ENCODE data around the gene OLAH. TPM values are rescaled to one million over a fixed set of nuclear protein-coding genes. Genes with fewer than 3 reads are reported as not detected.

OLAH gene
- total RNA-seq, 1 donor: not detected

- DNase-seq (ENCODE audit: low read depth in 2 of 3, low spot score in 2 of 3): no peak
Measured at GRCh38 chr10:15122477-15123030, 78.8 kb downstream of the OLAH start.

Other genes starting within 250 kb of the OLAH start
- gene CDNF, start 205.9 kb upstream of the OLAH start, total RNA-seq: 0.54 TPM
- gene HSPA14, start 205.6 kb upstream of the OLAH start, total RNA-seq: 5.7 TPM
- gene MSANTD7, start 205.6 kb upstream of the OLAH start, total RNA-seq: 23.7 TPM
- 4.8 TPM for gene SUV39H2, start 165.1 kb upstream of the OLAH start, total RNA-seq
- gene DCLRE1C, start 89.8 kb upstream of the OLAH start, total RNA-seq: 12.9 TPM
- not detected for gene MEIG1, start 84.6 kb upstream of the OLAH start, total RNA-seq
- gene ACBD7, start 44.8 kb downstream of the OLAH start, total RNA-seq: 0.81 TPM
- 11.0 TPM for gene RPP38, start 53.4 kb downstream of the OLAH start, total RNA-seq
- 4.6 TPM for gene NMT2, start 124.8 kb downstream of the OLAH start, total RNA-seq

Measured in hematopoietic multipotent progenitor cell (in vitro differentiated cells).